Activated CD8-positive, alpha-beta memory T cell treated with anti-CD3 and anti-CD28 coated beads for 48 hours (primary cell): ENCODE results near the gene UNC5B.
"Not testable (repeated sequence)": the region's sequence is repeated elsewhere in the genome, so short reads cannot be mapped to it uniquely, and the experiment has no call there.

Experiments
- DNase-seq, 3 experiments: peaks; one replicate each; pipeline ENCODE4 v3.0.0-alpha.2; 2020; ENCODE audit warnings: low read depth in 2 of 3, low spot score in 2 of 3

The UNC5B gene

GRCh38 chr10:71209352-71209715 is 3.0 kb upstream of the UNC5B start:
- DNase-seq, result no peak

- no peak for DNase-seq
These were observed 2.4 kb upstream of the UNC5B start for GRCh38 chr10:71209731-71210541.

- no peak for DNase-seq
These were observed 1.9 kb upstream of the UNC5B start for GRCh38 chr10:71210542-71210871.

GRCh38 chr10:71211053-71211452 is 1.3 kb upstream of the UNC5B start:
- no peak for DNase-seq

- no peak for DNase-seq
These were observed 524 bp upstream of the UNC5B start for GRCh38 chr10:71211775-71212317.

DNA sequence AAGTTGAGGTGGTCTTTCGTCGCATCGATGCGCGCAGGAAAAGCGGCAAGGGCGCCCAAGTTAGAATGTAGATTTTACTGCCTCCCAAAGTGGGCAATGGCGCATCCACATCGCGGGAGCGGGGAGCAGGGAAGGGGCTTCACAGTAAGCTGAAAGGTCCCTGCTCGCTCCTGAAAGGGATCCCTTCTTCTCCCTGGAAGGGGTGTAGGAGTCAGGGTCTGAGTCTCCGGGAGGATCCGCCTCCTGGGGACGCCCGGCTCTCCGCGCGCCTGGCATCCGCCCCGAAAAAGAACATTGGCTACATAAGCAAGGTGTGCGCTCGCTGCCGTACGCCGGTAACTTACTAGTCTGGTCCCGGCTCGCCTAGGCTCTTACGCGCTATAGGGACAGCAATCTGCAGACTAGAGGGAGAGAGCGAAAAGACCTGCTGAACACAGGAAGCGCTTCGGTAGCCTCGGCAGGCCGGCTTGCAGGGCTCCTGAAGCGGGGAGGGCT is 804 bp downstream of the UNC5B start:
- no peak for DNase-seq

- DNase-seq, result no peak
These were observed 1.5 kb downstream of the UNC5B start for GRCh38 chr10:71213761-71214440.

DNA sequence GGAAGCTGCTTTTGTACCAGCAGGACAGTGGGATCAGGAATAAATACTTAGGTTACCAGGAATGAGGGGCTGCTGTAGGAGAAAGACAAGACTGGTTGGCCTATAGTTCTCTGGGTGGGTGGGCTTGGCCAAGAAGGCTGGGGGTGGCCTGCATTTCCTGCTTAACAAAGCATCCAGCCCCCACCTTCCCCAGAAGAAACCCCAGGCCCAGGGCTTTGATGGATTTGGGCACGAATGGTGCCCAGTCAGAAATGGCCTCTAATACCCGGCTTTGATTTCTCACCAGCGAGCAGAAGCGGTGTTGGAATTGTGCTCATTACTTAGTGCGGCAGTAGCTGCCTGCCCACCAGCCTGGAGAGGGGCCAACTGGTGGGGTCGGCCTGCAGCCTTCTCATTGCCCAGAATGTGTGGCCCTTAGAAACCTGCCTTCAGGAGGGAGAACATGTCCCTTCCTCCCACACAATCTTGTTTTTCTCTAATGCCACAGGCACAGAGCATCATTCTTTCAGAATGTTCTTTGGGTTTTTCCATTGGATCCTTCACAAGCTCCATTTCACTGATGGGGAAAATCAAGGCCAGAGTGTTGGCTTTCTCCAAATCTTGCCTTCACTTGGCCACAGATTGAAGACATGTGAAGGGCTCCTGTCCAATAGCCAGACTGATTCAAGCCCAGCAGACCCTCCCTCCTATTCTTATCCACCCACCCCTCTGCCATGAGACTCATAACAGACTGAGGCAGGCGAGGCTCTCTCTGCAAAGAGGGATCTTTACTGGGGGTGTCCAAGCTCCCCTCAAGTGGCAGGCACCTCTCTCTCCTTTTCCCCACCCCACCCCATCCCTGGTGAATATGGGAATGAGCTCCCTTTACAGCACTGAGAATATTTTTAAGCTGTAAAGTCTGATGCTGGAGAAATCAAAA is 2.5 kb downstream of the UNC5B start:
- no peak for DNase-seq

DNA sequence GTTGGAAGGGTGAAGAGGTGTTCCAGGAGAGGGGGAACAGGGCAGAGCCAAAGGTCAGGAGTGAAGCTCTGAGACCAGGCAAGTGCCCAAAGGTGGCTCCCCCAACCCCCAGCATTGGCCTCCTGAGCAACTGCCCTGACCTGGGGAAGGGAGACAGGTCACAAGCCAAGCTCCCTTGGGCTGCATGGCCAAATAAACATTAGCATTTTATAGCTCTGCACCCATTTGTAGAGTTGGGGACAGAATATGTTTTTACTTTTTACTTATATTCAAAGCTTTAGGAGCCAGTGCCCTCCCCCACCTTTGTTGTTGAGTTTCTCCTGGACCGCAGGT is 4.0 kb downstream of the UNC5B start:
- DNase-seq, result no peak

DNA sequence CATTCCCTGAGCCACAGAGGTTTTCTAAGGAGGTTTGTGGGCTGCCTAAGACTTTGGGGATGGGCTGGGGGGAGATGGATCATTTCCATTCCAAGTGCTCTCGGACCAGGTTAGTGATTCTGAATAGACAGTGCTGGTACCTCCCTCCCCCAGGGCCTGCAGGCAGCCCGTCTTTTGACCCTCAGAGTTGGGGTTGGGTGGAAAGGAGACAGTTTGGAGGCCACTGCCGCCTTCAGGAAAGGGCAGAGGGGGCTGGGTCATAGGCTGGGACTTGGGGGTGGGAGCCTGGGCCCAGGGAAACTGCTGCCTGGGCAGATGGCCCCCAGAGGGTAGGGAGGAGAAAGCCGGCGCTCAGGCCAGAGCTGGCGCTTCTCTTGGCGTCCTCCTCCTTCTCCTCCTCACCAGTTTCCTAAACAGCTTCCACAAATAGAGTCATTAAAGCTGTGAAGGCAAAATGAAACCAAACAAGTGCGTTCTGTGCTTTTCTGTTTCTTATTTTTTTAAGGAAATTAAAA is 4.4 kb downstream of the UNC5B start:
- no peak for DNase-seq

DNA sequence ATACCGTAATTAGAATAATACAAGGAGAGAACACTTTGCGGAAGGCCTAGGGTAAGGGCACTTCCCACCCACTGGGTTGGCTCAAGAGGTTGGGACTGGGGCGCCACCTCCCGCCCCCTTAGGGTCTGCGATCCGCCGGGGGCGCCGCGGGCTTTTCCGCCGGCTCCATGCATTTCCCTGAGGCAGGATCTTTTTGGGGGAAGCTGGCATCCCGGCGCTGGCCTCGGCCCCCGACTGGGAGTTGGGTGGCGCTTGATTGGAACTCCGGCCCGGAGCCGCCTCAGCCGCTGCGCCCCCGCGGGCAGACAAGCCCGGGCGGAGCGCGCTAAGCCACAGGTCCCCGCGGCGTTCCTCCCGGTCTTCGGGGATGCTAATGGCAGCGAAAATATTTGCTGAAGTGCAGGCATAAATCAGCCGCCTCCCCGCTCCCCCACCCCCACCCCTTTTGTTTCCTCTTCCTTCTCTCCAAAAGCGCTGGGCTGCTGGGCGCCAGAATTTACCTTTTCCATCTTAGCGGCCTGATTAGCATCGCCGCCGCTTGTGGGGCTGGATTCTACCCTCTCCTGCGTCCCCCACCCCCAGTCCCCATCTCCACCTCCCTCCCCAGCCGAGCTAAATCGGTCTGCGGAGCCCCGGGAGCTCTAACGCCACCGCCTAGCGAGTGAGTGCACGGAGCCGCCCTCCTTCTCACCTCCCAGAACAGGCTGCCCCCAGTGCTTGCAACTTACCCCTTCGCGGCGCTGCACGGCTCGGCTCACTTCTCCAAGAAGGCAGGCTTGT is 5.1 kb downstream of the UNC5B start:
- DNase-seq, result no peak

- no peak for DNase-seq
These were observed 5.8 kb downstream of the UNC5B start for GRCh38 chr10:71218046-71218650.

DNA sequence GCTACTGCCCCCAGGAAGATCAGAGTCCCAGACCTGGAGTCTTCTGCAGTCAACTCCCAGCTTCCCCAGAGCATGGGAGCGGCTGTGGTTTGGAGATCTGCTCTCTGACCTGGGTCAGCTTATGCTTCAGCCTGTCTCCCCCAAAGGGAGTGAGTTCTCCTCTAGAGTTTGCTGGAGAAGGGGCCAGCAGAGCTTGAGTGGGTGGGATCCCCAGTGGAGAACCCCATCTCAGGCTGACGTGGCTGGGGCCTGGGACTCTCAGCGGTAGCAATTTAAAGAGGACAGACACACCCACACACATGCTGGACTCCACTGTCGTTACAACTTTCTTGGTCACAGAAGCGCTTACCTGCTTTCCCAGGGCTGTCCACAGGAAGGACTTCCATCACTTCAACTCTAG is 6.3 kb downstream of the UNC5B start:
- DNase-seq, result no peak

GRCh38 chr10:71219236-71219917 is 7.0 kb downstream of the UNC5B start:
- DNase-seq, result not testable (repeated sequence)

DNA sequence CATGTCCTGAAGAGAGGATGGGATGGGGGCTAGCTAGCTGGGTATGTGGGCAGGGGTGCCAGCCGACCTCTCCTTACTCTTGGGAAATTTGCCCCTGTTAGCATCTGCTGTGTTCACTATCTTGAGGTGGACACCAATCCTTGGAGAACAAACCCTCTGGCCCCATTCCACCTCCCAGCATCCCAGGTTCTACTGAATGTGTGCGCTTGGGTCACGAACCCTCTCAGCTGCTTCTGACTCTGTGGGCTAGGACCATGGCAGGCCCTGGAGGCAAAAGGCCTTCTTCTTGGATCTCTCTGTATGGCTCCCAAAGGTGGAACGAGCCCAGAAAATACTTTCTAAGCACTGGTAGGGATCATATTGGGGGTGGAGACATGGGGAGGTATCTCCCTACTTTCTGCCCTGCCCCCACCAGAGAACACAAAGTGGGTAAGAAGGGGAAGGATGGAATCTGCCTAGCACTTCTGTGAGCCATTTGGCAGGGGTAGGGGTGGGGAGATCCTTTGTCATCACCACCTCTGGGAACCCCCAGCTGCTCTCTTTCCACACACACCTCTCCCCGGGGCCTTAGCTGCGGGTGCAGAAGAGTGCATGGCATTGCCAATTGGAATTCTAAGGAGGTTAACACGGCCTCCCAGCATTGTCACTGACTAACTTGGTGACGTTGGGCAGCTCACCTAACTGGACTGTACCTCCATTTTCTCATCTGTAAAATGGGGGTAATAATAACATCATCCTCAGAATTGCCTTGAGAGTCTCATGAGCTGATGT is 7.7 kb downstream of the UNC5B start:
- DNase-seq, result no peak

DNA sequence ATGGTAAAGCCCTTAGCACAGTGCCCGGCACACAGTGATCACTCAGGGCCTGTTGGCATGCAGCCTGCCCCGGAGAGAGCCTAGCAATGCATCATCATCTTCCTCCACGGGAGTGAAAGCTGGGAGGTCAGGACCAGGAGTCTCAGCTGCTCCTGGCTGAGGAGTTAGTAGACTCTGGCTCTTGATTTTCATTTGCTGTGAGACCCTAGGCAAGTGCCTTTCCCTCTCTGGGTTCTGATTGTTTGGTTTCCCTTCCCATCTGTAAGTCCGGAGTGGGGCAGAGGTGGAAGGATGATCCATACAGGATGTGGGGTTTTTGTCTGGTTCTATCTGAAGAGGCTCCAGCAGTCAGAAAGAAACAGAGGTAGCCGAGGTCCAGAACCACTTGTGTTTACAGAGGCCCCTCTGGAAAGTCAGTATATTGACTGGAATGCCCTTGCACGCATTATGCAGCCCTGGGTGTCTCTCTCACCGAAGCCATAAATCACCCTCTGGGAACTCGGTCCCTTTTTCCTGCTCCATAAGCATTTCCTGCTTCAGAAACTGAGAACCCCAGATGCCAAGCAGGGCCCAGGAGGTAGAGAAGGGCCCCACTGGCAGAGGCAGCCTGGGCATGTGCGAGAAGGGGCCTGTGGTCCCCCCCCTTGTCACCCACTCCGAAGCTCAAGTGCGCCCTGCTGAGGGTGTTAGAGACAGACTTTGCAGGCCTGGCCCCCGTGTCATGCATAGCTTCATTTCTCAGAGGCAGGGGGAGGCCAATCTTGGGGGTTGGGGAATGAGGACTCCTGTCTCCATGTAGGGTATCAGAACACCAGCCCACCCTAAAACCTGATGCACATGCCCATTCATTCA is 8.5 kb downstream of the UNC5B start:
- no peak for DNase-seq

DNA sequence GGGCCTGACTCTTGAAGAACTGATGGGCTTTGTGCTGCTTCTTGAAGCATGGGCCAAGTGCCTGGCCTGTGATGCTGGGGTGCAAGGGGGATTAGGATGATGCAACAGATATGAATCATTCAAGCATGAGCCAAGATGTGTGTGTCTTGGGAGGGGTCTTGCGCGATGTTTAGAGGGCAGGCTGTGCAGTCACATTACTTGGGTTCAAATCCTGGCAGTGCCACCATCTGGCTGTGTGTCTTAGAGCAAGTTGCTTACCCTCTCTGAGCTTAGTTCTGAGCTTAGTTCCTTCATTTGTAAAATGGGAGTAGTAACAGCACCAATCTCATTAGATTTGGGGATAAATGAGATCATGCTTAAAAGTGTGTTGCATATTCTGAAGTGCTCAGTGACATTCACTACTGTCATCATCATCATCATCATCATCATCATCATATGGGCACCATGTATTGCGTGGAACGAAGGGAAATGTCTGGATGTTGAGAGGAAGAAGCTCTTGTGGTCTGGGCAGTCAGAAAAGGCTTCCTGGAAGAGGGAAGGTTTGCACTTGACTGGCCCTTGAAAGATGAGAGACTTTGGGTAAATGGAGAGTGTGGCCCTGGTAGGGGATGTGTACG is 9.3 kb downstream of the UNC5B start:
- no peak for DNase-seq
